Fibroblast of lung (primary cell): ENCODE results near the gene ZFPL1.

ENCODE experiments used
- EZH2 ChIP-seq: IDR thresholded peaks from 2 replicates; pipeline ENCODE4 v1.5.1; 2012; ENCODE audit warnings: low read length, control low read depth, mild to moderate bottlenecking; ENCODE audit errors: missing control alignments
- TF ChIP-seq, protein P1 (sequence below), 2 donors: IDR thresholded peaks in 1 of 2; conservative IDR thresholded peaks in 1 of 2; 1 replicate in 1 of 2; 2 replicates in 1 of 2; pipeline ENCODE4 v1.5.1; 2011 to 2012; ENCODE audit warnings: low read length in 2 of 2, control low read depth in 1 of 2, inconsistent platforms in 1 of 2, low read depth in 1 of 2, mild to moderate bottlenecking in 1 of 2

DNA sequence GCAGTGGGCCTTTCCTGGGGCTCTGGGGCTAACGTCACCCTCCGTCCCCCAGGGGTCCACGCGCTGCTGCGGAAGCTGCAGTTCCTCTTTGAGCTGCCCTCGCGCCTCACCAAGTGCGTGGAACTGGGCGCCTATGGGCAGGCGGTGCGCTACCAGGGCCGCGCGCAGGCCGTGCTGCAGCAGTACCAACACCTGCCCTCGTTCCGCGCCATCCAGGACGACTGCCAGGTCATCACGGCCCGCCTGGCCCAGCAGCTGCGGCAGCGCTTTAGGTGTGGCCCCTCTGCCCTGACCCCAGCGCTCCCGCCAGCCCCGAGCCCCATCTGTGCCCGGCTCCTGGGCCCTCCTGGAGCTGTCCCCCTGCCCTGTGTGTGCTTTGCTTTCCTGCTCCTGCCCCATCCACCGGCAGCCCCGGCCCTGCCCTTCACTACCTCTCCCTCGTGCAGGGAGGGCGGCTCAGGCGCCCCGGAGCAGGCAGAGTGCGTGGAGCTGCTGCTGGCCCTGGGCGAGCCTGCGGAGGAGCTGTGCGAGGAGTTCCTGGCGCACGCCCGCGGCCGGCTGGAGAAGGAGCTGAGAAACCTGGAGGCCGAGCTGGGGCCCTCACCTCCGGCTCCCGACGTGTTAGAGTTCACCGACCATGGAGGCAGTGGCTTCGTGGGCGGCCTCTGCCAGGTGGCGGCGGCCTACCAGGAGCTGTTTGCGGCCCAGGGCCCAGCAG, 23.9 kb downstream of the ZFPL1 start:
- TF ChIP-seq, protein P1, sequence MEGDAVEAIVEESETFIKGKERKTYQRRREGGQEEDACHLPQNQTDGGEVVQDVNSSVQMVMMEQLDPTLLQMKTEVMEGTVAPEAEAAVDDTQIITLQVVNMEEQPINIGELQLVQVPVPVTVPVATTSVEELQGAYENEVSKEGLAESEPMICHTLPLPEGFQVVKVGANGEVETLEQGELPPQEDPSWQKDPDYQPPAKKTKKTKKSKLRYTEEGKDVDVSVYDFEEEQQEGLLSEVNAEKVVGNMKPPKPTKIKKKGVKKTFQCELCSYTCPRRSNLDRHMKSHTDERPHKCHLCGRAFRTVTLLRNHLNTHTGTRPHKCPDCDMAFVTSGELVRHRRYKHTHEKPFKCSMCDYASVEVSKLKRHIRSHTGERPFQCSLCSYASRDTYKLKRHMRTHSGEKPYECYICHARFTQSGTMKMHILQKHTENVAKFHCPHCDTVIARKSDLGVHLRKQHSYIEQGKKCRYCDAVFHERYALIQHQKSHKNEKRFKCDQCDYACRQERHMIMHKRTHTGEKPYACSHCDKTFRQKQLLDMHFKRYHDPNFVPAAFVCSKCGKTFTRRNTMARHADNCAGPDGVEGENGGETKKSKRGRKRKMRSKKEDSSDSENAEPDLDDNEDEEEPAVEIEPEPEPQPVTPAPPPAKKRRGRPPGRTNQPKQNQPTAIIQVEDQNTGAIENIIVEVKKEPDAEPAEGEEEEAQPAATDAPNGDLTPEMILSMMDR (conservative IDR thresholded peaks at IDR 0.05 in 1 of 2, IDR thresholded peaks at IDR 0.05 in 1 of 2; ENCODE audit: low read depth in 1 of 2, low read length in 2 of 2): no peak
- TF ChIP-seq EZH2: no peak
